Measurements from ENCODE around the gene OR51B4.
"Not testable (repeated sequence)": the region's sequence is repeated elsewhere in the genome, so short reads cannot be mapped to it uniquely, and the experiment has no call there.

Gene OR51B4

GRCh38 chr11:5301846-5302245 lies at the start of gene OR51B4:
Gene OR51B4 (minus strand): TSS chr11:5301946. CDS start chr11:5301946, 0 bp downstream.
- DNase-seq (ENCODE audit: insufficient read length, low spot score) (no peak), FAIRE-seq (no peak)

GRCh38 chr11:5351208-5351607 lies 49.5 kb upstream of the OR51B4 start, which contains the start of gene OR51B6:
Gene OR51B6 (plus strand): TSS chr11:5351508. CDS start chr11:5351508, 0 bp downstream.
- FAIRE-seq = no peak
- DNase-seq (ENCODE audit: insufficient read length, low spot score) = no peak

GRCh38 chr11:5349550-5349949 lies 47.8 kb upstream of the OR51B4 start:
- FAIRE-seq (no peak), DNase-seq (ENCODE audit: insufficient read length, low spot score) (no peak)

- FAIRE-seq = no peak
- no peak for DNase-seq (ENCODE audit: insufficient read length, low spot score)
These were observed 46.9 kb upstream of the OR51B4 start for GRCh38 chr11:5348551-5349194.

- DNase-seq (ENCODE audit: insufficient read length, low spot score) (no peak), FAIRE-seq (no peak)
These were observed 44.1 kb upstream of the OR51B4 start for GRCh38 chr11:5345831-5346230.

GRCh38 chr11:5343474-5344335 lies 42.0 kb upstream of the OR51B4 start, which contains the start of gene OR51B5:
Gene OR51B5 (minus strand): TSS chr11:5343524. CDS start chr11:5343524, 0 bp downstream.
- FAIRE-seq = no peak
- no peak for DNase-seq (ENCODE audit: insufficient read length, low spot score)

GRCh38 chr11:5339771-5340322 lies 38.1 kb upstream of the OR51B4 start:
- DNase-seq (ENCODE audit: insufficient read length, low spot score) = no peak
- no peak for FAIRE-seq

GRCh38 chr11:5337253-5337652 lies 35.5 kb upstream of the OR51B4 start:
- not testable (repeated sequence) for FAIRE-seq; DNase-seq (ENCODE audit: insufficient read length, low spot score)

GRCh38 chr11:5336331-5336730 lies 34.6 kb upstream of the OR51B4 start:
- FAIRE-seq (no peak), DNase-seq (ENCODE audit: insufficient read length, low spot score) (no peak)

- no peak for FAIRE-seq
These were observed 33.4 kb upstream of the OR51B4 start for GRCh38 chr11:5335170-5335569.

GRCh38 chr11:5324197-5324596 lies 22.5 kb upstream of the OR51B4 start, which contains the start of gene OR51B2:
Gene OR51B2 (minus strand): TSS chr11:5324297. CDS start chr11:5324297, 0 bp downstream.
- DNase-seq (ENCODE audit: insufficient read length, low spot score) = no peak
- no peak for FAIRE-seq

More at GRCh38 chr11:5335170-5335569, 33.4 kb upstream of the OR51B4 start:
- DNase-seq (ENCODE audit: insufficient read length, low spot score) = no peak

- FAIRE-seq = no peak
- no peak for DNase-seq (ENCODE audit: insufficient read length, low spot score)
These were observed 15.5 kb upstream of the OR51B4 start for GRCh38 chr11:5317292-5317691.

GRCh38 chr11:5313326-5314023 lies 11.7 kb upstream of the OR51B4 start:
- DNase-seq (ENCODE audit: insufficient read length, low spot score); FAIRE-seq: not testable (repeated sequence)

- FAIRE-seq = no peak
These were observed 8.7 kb upstream of the OR51B4 start for GRCh38 chr11:5310423-5310822.

GRCh38 chr11:5307256-5308019 lies 5.7 kb upstream of the OR51B4 start:
- no peak for DNase-seq (ENCODE audit: insufficient read length, low spot score)
- FAIRE-seq = no peak

More at GRCh38 chr11:5310423-5310822, 8.7 kb upstream of the OR51B4 start:
- no peak for DNase-seq (ENCODE audit: insufficient read length, low spot score)

GRCh38 chr11:5304046-5304445 lies 2.3 kb upstream of the OR51B4 start:
- DNase-seq (ENCODE audit: insufficient read length, low spot score) (no peak), FAIRE-seq (no peak)

GRCh38 chr11:5303626-5304025 lies 1.9 kb upstream of the OR51B4 start:
- DNase-seq (ENCODE audit: insufficient read length, low spot score) (no peak), FAIRE-seq (no peak)

- DNase-seq (ENCODE audit: insufficient read length, low spot score) = no peak
- FAIRE-seq = no peak
These were observed 1.5 kb downstream of the OR51B4 start for GRCh38 chr11:5300251-5300650.

GRCh38 chr11:5298451-5298850 lies 3.3 kb downstream of the OR51B4 start:
- FAIRE-seq (no peak), DNase-seq (ENCODE audit: insufficient read length, low spot score) (no peak)
